ENCODE results near the gene GPR15.

GPR15 gene

GRCh38 chr3:98531622-98532274 lies at the start of gene GPR15:
GPR15 (plus strand) TSS chr3:98531978; CDS start chr3:98532034, 56 bp downstream.
- DNase-seq = no peak

DNA sequence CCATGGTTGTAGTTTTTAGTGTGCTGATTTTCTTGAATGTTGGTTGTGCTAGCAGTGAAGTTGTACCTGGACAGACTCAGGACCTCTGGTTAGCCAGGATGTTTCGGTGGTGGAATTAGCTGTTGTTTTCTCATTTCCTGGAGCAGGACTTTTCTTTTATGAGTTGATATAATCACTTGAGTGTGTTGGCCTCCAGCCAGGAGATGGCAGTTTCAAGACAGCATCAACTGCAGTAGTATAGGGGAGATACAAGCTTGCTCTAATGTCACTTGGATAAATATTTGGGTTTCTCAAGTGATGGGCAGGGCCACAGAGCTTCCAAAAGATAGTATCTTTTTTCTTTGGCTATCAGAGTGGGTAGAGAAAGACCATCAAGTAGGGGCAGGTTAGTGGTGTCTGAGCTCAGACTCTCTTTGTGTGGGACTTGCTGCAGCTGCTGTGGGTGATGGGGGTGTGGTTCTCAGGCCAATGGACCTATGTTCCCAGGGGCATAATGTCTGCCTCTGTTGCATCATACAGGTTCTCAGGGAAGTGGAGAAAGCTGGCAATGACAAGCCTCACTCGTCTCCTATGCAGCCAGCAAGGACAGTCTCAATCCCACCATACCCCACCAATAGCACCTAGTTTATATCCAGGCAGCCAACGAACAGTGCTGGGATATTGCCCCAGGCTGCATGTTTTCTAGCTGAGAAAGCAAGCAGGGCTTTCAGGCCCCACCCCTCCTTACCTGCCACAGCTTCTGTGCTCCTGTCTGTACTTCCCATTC lies 48.9 kb upstream of the GPR15 start:
- no peak for DNase-seq

DNA sequence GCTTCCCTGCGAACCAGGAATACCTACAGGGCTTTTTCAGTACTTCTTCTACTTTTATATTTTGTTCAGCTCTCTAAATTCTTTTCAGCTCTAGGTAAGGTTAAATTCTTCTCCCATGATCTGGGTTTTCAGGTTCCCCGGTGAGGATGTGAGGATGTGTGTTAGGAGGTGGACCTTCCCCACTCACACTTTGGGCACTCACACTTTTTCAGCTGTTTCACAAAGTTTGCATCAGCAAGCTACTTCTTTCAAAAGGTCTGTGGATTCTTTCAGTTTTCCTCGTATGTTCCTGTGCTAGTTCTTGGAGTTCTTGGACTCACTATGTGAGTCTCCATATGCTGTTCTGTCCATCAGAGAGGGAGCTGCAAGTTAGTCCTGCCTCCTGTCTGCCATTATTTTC lies 48.2 kb upstream of the GPR15 start:
- no peak for DNase-seq

DNA sequence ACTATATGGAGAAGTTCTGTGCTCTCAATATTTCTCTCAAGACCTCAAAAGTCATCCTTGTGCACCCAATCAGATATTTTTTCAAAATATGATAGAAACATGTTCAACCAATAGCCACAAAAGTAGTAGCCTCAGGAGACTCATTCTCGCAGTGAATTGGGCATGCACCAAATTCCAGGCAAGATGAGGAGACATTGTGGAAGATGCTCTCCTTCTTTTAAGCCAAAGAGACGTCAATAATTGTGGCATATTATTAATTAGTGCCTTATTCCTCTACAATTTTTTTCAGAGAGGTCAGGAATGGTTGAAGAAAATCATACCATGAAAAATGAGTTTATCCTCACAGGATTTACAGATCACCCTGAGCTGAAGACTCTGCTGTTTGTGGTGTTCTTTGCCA lies 34.4 kb upstream of the GPR15 start, which contains the start of gene OR5K2:
TSS of gene OR5K2 (plus strand) at position 301 of the 400 bp plus-strand sequence. CDS start at position 301, 0 bp downstream.
- no peak for DNase-seq

DNA sequence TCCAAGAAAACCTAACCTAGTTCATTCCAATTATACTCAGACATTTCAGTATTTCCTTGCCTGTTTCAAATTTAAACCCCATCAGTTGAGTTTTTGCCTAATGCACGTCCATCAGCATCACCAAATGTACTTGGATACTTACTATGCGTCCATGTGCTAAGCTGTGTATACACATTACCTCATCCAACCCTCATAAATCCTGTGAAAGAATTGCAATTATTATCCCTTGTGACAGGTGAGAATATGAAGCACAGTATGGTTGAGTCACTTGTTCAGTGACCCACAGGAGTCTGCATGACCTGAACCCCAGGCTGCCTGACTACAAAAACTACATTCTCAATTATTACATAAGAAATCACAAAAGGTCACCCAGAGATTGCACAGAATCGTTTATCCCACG lies 31.8 kb upstream of the GPR15 start:
- DNase-seq = no peak

DNA sequence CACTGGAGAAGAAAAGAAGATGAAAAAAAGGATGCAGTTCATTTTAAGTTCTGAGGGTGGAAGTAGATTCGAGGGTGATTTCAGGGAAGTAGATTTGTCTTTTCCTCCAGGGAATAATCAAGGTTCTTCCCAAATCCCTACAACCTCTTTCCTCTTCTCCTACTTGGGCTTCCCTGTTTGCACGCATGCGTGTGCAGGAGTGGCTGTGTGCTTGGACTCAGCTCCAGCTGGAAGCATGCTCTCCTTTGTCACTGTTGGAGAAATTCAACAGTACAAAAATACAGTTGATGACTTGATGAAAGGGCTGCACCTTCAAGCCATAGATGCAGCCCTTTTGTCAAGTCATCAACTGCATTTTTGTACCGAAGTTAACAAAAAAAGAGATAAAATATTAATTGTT lies 30.5 kb upstream of the GPR15 start:
- DNase-seq = no peak

DNA sequence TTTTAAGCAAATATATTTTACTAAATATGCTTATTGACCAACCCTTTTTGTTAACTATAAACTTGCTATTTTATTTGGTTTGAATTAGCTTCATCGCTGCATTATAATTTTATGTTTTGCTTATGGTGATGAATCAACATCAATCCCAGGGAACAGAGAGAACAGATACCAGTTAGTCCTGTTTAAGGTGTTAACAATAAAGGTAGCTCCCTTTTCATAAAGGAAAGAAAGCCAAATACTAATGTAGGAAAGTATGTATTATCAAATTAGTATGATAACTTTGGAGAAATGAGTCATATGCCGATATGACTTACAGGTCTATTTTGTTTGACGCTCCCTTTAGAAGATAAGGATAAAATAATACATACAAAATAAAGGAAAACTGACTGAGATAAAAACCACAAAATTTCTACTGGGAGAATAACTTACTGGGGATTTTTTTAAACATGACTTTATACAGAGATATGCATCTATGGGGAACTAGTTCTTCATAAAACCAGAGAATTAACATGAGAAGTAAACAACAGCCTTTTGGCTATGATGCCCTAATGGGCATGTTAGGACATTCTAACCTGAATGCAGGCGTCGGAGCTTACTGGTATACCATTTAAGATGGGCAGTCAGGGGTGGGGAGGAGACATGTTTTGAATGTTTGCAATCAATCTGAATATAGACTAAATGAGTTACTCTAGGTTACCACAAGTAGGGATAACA lies 29.8 kb upstream of the GPR15 start:
- DNase-seq = no peak

DNA sequence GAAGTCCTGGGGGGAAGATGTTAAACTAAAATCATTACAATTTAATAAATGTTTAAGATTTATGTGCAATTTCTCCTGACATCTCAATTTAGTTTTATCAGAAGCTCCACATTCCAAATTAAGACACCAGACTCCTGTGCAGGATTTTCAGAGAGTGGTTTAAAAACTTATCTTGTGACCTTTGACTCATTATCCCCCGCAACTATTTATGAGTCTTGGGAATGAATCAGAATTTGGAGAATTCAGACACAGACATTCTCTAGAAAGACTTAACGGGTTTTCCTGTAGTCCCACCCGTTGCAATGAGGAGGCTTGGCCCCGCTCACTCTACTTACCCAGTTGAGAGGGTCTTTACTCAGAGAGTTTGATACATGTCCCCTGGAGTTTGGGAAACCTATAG lies 27.2 kb upstream of the GPR15 start:
- no peak for DNase-seq

DNA sequence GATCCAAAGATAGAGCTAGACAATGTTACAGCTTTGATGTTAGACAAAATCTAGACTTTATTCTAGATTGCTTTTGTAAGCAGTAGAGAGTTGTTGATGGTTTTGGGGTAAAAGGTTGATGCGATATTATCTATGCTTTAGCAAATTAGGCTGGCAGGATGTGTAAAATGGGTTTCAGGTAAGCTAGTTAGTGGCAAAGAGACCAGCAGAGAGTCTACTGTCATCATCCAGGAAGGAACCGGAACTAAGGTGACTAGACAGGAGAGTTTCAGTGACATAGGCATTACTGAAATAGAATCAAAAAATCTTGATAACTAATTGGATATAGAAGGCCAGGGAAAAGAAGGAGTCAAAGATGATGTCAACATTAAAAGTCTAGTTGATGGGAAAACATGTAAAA lies 23.2 kb upstream of the GPR15 start:
- no peak for DNase-seq

DNA sequence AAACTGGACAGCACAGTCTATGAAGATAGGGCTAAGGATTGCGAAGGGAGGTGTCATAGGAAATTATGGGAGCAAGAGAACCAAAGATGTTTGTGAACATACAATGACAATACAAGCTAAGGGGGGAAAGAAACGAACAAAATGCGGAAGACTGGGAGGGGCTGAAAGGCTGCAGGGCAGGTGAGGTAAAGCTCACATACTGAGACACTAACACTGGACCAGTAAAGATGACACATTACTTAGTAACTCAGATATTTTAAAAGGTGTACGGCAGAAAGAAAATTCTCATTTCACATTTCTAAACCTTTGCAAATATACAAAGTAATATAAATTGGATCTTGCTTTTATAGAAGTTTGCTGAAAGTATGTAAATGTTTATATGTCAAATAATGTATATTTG lies 19.2 kb upstream of the GPR15 start:
- DNase-seq = no peak

DNA sequence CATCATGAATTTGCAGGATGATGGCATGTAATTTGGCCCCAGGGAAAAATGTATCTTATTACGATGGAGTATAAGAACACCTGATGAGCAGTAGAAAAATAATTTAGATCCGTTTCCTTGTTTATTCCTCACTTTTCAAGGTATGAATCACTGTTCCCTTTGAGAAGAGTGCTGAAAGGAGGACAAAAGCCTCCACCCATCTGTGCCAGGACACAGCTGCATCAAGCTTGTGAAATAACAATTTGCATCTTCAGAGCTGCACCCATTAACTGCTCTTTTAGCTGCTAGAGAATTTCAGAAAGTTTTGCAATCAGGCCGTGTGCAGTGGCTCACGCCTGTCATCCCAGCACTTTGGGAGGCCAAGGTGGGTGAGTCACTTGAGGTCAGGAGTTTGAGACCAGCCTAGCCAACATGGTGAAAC lies 18.7 kb upstream of the GPR15 start:
- DNase-seq = no peak

DNA sequence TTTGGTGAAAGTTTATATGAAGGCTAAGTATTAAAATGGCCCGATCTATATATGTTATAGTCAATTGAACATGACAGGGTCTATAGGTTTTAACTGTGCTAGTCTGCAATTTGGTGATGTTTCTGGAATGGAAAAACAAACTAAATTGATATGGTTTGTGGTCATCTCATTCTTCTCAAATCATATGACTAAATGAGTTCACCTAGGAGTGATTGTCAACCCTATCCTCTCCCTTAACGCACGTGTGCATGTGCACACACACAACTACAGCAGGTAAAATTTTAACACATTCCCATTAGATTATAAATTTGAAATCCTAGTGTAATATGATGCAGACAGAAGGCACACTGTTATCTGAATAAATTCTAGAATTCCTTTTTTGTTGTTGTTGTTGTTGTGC lies 18.0 kb upstream of the GPR15 start:
- no peak for DNase-seq

- no peak for DNase-seq
Measured at GRCh38 chr3:98514948-98515347, 16.8 kb upstream of the GPR15 start.

- no peak for DNase-seq
Measured at GRCh38 chr3:98518816-98519215, 13.0 kb upstream of the GPR15 start.

DNA sequence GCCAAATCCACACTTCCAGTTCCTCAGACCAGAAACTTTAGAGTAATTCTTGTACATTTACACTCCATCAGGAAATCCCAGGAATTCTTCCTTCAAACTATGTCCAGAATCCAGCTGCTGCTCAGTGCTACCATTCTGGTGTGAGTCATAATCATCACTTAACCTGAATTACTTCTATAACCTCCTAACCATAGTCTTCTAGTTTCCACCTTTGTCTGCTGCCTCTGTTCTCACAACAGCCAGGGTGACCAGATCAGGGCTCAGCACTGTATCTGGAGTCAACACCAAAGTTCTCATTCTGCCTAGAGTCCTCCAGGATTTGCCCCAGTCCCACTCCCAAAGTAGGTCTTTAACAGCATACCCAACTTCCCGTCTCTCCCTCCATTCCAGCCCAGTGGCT lies 12.4 kb upstream of the GPR15 start:
- DNase-seq = no peak

DNA sequence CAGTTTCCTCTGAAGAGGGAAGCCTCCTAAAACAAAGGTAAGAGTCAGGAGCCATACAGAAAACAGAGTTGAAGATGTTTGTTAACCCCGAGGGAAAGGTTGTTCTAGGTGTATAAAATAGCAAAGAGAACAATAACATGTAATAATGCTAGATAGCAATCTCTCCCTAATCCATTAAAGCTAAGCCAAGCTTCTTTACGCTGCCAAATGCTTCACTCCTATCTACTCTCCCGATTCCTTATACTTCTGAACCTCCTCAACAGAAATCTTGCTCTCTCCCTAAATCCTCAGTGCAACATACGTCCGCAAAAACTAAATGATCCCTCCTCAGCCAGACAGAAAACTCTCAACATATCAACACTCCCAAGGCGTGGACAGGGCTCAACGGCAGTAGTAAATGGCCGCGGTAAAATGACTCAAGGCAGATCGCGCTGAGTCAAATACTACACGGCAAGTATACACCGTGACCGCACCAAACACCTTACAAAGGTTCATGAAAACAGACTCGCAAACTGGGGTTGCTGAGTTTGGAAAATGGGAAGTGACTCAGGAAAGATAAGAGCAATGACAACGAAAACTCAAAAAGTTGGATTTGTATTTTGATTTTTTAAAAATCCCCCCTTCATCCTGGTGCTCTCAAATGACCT lies 9.8 kb upstream of the GPR15 start:
- DNase-seq = peak; percentile 54 to 56

GRCh38 chr3:98522544-98523281 lies 9.1 kb upstream of the GPR15 start, which contains the start of gene CLDND1:
CLDND1 (minus strand) TSS chr3:98522902; CDS start chr3:98521424, 1,478 bp downstream.
- DNase-seq = peak; percentile 93 to 95

DNA sequence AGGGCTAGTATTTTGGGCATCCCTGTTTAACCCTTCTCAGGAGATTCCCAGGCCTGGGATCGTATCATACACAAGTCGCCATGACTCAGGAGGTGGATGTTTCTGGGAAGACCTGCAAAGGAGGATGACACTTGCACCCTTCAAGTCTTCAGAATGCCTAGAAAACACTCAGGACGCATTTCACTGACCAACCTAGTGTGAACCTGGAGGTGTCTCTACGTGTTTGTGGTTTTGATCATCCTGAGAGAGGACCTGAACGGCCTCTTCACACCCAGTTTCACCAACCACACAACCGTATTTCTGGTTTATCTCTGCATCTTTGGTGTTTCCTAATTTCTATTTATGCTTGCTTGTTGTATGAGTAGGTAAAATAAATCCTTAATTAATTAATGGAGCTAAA lies 6.3 kb upstream of the GPR15 start:
- no peak for DNase-seq

DNA sequence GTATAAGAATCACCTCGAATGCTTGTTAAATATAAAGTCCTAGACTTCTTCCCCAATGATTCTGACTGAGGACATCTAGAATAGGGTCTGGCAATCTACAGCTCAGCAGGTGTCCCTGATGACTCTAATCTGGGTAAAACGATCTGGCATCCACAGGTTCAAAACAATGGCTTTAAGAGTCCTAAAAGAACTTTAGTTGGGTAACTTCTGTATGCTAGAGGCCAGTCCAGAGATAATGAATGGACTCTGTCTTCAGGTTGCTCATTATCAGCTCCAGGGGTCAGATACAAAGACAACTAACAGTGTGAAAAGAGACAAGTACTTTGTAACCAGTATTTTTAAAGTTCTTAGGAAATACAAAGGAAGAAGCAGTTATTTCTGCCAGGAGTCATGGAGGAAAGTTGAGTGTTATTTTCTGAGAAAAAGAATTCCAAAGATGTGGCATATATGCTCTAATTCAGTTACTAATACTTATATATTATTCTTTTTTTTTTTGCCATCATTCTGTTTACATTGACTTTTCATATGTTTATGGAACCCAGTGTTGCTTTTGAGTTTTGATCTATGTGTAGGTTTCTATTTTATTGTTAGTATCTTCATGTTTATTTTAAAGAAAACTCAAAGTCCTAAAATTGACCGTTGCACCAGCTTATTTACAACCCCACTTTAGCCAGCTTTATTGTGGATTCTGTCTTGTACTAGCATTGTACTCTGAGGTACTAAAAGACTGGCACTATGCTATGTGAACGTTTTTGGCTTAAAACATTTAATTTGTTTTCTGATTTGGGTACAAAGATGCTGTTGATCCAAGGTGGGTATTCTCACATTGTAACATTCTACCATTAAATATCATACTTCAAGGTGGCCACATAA lies 3.1 kb upstream of the GPR15 start:
- DNase-seq = no peak

GRCh38 chr3:98529856-98530459 lies 1.8 kb upstream of the GPR15 start:
- DNase-seq = no peak

DNA sequence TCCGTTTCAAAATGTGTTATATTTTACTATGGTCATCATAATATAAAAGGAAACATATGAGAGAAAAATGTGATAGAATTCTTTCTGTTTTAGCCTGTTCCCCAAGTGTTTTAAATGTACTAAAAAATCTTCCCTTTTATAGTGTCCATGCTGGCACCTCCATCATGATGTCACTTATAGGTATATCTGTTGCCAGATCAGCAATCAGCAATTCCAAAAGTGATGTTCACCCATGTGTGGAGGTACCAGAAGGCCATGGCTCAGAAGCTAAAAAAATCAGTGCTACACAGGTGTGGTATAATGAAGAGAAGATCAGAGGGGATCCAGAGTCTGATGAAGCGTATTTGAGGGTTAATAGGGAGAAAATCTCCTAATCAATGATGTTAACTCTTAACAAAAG lies 1.1 kb upstream of the GPR15 start:
- no peak for DNase-seq
